Stromal cell of bone marrow (primary cell): ENCODE measurements around the gene TMEM134.

Source experiments
- DNase-seq: peaks from one replicate; pipeline ENCODE4 v3.0.0-alpha.2; 2012; ENCODE audit warnings: low read depth

TMEM134 gene

DNA sequence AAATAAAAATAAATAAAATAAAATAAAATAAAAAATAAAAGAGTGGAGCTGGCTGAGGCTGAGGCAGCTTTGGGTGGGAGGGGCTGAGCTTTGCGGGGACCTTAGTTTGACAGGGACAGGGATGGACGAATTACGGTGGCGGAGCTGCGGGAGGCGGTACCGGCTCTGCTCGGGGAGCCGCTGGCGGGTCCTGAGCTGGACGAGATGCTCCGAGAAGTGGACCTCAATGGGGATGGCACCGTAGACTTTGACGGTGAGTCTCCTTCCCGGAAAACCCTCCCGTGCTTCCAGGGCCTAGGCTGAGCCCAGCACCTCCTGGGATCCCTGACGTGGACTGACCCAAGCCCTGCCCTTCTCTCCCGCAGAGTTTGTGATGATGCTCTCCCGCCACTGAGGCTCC is 10.8 kb downstream of the TMEM134 start:
- no peak for DNase-seq

DNA sequence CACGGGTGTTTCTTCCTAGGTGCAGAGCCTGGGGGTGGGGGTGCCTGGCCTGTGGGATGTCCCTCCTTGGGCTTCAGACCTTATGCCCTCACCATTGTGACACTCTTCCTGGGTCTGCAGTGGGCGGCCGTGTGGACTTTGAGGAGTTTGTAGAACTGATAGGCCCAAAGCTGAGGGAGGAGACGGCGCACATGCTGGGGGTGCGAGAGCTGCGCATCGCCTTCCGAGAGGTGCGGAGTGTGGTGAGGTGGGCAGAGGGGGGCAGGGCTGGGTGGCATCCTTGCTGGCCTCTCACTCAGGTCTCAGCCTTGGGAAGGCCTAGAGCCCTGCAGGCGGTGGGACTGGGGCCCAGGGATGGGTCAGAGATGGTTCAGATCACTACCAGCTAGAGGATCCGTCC is 11.6 kb downstream of the TMEM134 start:
- no peak for DNase-seq

DNA sequence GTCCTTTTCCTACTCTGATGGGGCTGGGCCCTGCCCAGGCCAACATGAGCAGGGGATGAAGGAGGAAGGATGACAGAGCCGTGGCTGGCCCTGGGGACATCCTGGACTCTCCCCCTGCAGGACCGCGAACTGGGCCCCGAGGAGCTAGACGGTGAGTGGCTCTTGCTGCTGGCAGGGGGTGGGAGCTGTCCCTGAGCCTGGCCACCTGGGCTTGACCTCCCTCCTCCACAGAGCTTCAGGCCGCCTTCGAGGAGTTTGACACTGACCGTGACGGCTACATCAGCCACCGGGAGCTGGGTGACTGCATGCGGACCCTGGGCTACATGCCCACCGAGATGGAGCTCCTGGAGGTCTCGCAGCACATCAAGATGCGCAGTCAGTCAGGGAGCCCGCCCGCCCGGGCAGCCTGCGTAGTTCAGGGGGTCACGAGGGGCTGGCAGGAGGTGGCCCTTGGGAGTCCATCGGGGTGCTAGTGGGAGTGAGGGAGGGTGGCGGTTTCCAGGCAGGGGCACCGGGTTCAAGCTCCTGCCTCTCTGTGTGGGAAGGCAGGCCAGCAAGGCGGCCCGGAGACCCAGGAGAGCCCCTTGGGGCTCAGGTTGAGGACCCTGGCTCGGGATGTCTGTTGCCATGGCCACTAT is 12.9 kb downstream of the TMEM134 start:
- no peak for DNase-seq

DNA sequence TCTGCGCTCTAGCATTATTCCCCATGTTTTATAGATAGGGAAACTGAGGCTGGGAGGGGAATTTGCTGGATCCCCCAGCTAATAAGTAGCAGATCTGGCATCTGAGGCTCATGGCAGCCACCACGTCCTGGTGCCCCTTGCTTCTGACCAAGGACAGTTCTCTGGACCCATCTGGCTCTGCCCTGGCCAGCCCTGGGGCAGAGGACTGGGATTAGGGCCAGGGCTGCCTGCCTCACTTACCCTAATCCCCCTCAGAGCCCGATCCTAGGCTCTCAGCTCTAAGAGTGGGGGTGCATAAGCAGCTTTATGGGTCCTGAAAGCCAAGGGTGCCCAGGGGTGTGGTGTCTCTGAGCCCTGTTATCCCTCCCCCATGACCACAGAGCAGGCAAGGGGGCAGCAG is 14.0 kb downstream of the TMEM134 start, which contains the start of gene CABP4:
Gene CABP4, plus strand, starts transcription at position 301 of the 400 bp plus-strand sequence. Its CDS starts 70 bp downstream, at position 371.
- DNase-seq = no peak

DNA sequence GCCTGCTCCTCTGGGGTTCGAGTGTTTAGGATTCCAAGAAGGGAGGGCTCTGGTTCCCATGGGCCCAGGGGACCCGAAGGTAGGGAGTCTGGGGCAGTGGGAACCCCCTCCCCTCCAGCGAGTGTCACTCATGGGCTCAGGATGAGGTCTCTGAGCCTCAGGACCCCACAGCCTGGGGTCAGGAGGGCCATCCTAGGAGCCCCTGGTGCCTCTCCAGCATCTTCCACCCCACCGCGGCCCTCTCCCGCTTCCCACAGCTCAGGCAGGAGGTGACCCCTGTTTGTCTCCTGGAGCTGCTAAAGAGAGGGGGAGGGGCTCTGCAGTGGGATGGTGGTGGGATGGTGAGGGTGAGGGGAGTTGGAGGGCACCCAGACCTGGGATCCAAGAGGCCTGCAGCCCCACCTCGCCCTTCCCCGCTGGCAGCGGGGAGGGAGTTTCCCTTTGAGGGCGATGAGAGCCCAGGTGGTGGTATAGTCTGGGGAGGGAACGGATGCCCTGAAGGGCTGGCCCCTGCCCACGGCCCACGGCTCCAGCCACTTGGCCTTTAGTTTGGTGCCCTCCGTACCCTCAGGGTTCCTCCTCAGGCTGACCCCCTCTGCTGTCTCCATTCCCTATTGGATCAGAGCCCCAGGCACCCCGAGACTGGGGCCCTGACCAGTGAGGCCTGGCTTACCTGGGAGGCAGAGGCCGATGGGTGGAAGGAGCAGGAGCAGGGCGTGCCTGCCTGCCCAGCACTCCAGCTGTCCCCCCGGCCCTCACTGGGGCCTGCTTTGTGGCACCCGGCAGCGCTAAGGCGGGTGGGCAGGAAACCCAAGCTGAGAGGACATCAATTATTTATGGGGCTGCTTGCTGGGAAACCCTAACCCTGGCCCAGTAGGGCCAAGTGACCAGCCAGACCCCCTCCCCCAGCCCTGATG is 15.0 kb downstream of the TMEM134 start:
- DNase-seq = no peak

DNA sequence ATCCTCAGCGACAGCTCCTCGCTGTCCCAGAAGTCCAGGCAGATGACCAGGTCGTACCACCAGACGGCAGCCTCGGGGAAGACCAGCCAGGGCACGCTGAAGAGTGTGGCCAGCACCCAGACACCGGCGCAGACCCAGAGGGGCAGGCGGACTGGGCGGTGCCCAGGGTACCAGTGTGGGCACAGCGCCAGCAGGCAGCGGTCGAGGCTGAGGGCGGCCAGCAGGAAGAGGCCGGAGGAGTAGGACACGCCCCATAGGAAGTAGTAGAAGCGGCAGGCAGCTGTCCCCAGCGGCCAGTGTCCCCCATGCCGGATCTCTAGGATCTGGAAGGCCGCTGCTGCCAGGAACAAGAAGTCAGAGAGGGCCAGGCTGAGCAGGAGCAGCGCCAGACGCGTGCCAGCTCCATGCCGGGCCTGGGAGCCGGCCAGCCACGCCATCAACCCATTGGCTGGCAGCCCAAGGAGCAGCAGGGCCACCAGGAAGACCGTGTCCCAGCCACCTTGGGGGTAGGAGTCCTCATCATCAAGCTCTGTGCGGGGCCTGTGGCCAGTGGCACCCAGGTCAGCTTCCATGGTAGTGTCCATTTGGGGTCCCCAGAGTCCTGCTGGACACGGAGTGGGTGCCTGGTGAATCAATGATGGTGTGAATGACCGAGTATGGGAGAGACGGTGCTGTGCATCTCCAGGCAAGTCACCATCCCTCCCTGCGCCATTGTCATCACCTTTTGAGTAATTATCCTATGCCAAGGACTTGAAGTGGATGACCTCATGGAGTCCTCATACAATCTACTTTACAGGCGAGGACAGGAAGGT is 16.7 kb downstream of the TMEM134 start, which contains the start of gene GPR152:
Gene GPR152, minus strand, starts transcription at position 589 of the 812 bp plus-strand sequence. Its CDS starts 5 bp downstream, at position 584.
- DNase-seq = no peak

DNA sequence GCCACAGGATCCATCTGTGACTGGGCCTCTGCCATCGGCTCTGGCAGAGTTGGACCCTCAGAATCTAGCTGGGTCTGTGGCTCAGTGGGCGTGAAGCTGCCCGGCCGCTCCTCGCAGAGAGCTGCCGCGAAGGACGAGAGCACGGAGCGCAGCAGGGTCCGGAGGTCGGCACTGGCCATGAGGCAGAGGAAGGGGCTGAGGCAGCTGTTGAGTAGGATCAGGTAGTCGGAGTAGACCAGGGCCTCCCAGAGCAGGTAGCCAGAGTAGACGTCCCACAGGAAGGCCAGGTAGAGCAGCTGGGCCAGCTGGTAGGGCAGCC is 17.4 kb downstream of the TMEM134 start:
- no peak for DNase-seq

DNA sequence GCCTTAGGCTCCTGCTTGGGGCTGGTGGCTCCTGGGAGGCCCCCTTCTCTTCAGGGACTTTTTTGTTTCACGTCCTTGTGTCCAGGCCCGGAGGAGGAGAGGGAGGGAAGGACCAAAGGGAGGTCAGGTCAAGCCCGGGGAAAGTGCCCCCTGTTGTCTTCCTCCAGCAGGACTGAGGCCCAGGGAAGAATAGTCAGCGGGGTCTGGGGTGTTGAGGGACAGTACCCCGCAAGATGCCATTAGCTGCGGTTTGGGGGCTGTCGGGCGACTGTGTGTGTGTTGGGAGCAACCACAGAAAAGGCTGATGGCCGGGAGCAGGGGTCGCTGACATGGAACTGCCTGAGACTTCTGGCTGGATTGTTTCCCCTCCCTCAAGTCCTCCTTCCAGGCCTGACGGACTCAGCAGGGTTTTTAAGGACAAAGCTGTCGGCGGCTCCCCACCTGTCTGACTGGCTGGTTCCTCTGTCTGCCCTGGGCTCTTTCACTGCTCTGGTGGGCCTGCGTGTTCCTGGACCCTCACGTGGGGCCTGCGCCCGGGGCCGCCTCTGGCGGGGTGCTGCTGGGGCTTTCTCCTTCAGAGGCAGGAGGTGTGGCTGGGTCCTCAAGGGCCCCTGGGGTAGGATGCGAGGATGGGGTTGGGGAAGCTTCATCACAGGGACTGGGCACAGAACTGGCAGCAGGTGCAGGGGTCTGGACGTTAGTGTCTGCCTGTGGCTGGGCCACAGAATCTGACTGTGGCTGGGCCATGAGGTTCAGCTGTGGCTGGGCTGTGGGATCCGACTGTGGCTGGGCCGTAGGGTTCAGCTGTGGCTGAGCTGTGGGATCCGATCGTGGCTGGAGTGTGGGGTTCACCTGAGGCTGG is 18.0 kb downstream of the TMEM134 start:
- no peak for DNase-seq

DNA sequence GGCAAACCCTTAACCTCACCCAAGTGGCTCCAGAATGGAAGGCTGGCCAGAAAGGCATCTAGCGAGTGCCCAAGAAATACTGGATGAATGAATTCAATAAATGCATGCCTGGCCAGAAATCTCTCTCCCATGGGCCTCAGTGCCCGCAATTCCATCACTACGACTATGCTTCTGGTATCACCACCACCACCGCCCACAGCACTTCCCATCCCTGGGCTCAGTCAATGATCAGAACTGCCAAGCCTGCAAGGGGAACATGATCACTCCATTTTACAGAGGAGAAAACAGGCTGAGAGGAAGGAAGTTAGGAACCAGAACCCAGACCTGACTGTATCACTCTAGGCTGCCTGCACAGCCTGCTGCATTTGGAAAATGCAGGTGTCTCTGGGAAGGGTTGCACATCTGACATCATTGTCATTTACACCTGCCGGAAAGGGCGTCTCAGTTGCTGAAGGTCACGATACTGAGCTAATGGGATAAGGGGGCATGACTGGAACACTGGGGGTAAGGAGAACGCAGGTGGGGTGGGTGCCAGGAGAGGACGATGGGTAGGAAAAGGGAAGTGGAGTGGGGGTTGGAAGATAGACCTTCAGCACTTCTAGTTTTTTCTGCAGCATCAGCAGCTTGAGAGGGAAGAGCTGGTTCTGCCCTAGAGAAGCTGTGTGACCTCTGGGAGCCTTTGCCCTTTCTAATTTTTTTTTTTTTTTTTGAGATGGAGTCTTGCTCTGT is 19.8 kb downstream of the TMEM134 start:
- DNase-seq = no peak

DNA sequence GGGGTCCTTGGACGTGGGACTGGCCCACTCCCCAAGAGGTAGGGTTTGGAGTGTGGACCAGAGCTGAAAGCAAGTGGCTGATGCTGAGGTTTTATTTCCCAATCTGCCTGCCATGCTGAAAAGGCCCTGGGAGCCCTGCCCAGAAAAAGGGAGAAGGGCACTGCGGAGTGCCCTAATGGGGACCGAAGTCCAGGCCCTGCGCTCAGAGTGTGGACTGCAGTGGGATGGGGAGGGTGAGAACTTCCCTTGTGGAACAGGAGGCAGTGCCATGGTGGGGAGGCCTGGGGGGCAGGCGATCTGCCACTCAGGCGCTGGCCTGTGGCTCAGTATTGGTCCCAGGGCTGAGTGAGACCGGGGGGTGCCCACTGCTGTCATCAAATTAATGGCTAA is 20.8 kb downstream of the TMEM134 start:
- no peak for DNase-seq

DNA sequence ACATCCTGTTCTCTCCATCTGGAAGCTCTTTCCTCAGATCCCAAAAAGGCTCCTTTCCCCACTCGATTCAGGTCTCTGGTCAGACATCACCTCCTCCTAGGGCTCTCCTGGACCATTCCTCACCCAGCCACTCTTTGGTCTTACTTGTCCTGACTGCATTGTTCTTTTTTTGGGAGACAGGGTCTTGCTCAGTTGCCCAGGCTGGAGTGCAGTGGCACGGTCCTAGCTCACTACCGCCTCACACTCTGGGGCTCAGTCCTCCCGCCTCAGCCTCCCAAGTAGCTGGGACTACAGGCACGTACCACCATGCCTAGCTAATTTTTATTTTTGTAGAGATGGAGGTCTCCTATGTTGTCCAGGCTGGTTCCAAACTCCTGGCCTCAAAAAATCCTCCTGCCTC is 23.5 kb downstream of the TMEM134 start:
- DNase-seq = no peak

DNA sequence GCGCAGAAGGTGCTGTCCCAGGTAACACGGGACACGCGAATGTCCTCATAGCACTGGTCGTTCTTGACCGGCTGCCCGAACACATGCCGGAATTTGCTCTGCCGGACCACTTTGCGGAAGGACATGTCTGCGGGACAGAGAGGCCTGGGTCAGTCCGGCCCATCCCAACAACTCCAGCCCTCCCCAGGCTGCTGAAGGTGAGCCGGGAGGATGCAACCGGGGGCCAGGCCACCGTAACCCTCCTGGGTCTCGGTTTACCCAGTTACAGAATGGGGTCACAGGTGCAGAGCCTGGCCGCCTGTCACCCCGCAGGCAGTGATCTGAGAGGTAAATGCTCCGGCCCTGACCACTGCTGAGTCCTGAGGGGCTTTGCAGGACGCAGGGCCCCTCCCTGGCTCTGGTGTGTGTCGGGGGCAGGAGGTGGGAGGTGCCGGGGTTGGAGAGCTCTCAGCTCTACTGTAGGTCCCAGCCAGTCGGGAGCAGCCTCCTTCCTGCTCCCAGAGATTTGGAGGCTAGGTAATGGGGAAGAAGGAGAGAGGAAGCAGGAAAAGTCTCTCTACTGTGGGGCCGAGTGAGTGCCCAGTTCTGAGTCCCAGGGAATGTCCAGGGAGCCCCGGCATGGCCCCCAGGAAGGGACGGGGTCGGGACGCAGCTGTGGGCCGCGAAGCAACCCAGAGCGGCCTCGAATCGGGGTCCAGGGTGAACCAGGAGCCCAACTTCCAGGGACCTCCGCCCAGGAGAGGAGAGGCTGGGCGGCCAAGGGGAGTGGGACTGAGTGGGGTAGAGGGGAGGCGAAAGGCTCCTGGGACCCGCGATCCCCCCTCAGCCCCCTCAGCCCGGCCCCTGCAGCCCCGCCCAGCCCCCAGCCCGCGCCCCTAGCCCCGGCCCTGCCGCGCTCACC is 26.3 kb downstream of the TMEM134 start:
- no peak for DNase-seq

DNA sequence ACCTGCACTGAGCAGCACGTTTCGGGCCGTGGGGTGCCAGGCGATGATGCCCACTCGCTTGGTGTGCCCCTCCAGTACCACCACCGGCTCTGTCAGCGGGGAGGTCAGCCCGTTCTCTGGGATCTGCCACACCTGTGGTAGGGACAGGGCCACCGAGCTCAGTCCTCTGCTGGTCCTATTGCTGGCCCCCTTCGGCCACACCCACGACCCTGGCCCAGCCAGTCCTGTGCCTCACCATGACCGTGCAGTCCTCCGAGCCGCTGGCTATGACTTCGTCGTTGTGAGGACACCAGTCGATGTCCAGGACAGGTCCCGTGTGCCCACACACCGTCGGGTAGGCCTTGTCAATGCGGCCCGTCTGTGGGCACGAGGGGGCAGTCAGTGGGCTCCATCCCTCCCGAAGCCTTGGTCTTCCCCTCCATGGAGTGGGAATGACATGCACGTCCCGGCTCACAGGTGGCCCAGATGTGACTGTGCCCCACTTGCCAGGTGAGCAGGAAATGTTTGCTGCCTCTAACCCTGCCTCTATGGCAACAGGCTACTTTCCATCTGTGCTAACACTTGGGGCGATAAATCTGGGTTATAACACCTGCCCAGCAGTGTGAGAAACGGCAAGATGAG is 27.2 kb downstream of the TMEM134 start:
- no peak for DNase-seq

DNA sequence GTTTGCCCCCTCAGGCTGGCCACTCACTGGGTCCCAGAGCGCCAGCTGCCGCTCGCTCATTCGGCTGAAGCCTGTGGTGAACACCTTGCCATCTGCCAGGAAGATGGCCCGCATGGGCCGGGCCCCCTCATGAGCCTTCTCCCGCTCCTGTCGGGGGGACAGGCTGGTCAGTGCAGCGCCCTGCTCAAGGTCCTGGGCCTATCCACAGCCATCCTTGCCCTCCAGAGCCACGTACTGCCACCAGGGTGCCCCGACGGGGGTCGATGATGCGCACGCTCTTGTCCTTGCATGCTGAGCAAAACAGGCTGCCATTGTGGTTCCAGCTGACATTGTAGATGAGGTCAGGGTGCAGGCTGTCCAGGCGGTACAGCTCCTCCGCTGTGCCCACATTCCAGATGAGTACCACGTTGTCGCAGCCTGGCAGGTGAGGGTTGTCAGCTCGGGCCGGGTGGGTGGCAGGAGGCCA is 27.9 kb downstream of the TMEM134 start:
- DNase-seq = no peak

DNA sequence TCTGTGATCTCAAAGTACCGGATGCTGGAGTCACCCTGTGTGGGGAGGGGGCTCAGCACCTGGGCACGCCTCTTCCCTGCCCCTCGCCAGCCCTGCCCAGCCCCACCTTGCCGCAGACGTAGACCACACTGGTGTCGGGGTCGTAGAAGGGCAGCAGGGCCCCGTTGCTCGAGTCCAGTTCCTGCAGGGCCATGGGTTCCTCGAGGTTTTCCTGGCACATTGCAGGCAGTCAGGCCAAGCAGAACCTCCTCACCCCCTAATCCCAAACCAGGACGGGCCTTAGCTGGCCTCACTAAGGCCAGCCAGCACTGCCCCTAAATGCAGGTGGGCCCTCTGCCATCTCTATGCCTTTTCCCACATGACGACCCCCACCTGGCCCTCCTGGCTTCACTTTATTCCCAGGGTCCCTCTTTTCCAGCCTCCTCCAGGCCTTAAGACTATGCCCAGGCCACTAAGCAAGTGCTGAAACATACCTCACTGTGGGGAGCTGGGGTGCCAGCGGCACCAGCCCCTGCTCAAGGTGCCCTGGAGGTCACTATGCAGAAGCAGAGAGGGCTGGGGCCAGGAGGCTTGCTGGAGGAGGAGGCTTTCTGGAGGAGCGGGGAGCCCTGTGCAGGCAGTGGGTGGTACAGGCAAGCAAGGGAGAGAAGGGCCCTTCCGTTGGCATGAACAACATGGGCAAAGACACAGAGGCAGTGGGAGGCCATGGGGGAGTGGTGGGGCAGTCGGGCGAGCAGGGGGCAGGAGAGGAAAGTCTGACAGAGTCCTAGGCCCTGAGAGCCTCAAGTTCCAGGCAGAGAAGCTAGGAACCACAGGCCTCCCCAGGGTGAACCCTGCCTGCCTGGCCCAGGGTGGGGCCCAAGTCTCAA is 28.6 kb downstream of the TMEM134 start:
- DNase-seq = no peak

DNA sequence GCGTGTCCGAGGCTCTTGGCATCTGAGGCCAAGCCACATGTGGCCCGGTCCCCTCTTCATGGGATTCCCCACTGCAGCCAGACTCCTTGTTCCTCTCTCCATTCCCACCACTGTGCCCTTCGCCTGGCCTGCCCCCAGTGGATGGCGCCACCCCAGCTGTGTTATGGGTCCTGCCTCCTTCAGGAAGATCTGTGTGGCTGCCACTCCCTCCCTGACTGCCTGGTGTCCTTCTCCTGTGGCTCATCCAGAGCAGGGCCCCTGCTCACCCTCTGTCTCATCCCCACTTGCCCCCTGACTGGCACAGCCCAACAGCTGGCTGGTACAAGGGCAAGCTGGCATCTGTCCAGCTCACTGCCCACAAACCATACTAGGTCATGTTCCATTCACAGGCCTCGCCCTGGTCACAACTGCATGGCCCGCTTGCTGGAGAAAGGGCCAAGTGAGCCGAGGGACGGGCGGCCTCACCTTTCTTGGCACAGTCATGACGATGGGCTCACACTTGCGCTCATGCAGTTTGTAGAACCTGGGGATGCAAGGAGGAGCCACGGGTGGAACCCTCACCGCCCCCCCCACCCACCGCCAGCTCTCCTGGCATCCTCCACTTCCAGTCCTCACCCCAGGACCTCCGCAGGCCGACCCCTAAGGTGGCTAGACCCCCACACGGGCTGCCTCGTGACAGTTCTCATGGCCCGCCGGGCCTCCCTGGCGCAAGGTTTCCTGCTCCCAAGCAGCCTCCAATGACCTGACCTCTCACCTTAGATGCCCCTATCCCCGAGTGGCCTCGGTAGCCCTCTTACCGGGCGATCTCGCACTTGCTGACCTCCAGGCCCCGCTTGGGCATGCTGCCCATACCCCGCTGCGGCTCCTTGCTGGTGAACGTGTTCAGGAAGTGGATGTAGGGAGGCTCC is 29.5 kb downstream of the TMEM134 start:
- no peak for DNase-seq
